GM21526 (cell line): ENCODE results near the gene PRR11.
"Not testable (repeated sequence)": the region's sequence is repeated elsewhere in the genome, so short reads cannot be mapped to it uniquely, and the experiment has no call there.

Source experiments
- ATAC-seq: cut with Tn5 transposase; IDR thresholded peaks from one replicate; pipeline ENCODE4 v1.9.1; 2021; ENCODE audit warnings: moderate library complexity; ENCODE audit not compliant: unreplicated experiment, low FRiP score

Gene PRR11

DNA sequence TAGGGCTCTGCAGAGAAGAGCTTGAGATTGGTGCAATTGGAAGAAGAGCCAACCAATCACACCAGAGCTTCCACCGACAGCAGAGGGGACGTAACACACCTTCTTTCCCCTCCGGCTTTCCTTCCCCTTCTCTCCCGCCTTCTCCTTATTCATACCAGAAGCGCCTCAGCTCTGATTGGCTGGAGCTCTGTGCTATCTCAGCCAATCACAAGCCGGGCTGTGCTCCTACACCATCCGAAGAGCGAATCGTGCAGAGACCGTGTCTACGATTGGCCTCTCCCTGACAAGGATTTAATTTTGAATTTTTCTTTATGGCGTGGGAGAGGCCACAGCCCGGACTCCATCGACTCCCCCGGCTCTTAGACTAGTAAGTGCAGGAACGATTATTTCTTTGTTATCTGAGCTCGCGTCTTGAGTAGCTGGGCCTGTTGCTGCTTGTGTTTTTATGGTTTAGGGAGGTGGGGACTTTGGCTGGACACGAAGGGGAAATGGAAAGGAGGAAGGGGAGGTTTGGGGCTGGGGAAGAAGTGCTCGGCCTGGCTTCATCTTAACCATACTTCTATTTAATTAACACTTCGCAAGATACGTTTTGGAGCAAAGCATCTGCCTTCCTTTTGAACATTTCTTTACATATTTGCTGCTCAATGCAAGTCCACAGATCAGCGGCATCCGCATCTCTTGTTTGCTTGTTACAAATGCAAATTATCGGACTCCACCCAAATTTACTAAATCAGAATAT is at the start of gene PRR11:
TSS of gene PRR11 (plus strand) at position 308 of the 739 bp plus-strand sequence. CDS start 14,007 bp downstream, outside the sequence.
- peak; percentile 78 for ATAC-seq

DNA sequence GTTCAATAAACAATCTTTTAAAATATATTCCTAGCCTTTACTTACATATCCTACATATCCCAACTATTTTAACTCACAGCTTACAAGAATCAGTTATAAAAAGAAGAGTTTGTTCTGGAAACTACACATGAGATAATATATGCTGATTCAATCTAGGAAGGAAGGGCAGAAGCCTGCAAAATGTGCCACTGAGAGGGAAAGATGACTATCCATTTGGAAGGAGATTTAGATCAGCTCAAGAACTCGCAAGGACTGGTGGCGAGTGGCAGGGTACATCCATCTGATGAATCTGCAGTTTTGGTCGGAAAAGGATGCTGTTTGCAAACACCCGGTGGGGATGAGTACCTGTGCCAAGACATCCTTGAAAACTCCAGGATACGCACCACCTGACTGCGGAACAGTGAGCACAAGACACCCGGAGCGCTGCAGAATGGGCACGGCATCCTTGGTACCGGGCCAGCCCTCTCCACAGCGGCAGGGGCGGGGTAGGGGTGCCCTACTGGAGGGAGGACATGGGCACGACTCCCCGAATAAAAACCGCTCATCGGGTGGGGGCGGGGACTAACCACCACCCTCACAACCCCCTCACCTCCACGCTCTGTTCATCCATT is 49.6 kb upstream of the PRR11 start:
- ATAC-seq = peak; percentile 23

DNA sequence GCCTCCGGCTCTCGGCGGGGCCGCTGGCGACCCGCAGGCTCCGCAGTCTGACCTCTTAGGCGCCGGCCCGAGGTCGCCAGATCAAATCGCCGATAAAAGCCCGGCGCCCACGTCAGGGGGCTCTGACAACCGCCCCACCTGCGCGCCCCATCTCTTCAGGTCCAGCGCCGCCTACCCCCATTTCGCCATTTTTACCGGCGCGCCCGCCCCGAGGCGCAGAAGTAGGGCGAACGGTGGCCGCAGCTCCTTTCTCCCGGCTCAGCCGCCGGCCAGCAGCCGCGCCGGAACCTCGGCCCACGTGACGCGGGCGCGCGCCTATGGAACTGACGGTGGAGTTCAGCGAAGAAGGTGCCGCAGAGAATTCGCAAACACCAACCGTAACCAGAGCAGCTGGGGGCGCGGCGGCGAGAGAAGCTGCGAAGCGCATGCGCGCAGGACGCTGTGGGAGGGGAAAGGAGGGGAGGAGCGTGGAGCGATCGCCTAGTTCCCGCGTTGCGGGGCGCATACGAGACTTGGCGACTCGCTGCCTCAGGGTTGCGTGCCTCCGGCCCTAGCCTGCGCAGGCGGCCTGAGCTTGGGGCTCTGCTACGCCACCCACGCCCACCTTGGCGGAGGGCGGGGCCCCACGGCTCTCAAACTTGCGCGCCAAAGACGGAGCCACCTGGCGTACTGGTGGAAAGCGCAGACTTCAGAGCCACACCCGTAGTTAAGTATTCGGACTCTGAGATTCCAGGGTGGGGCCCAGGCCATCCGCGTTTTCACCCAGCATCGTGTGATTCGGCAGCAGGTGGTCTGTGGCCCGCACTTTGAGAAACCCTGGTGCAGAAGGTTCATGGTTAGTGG is 48.9 kb upstream of the PRR11 start, which contains the start of gene TRIM37:
TSS of gene TRIM37 (minus strand) at position 418 of the 843 bp plus-strand sequence. CDS start 419 bp downstream, outside the sequence.
- ATAC-seq = peak; percentile 88

DNA sequence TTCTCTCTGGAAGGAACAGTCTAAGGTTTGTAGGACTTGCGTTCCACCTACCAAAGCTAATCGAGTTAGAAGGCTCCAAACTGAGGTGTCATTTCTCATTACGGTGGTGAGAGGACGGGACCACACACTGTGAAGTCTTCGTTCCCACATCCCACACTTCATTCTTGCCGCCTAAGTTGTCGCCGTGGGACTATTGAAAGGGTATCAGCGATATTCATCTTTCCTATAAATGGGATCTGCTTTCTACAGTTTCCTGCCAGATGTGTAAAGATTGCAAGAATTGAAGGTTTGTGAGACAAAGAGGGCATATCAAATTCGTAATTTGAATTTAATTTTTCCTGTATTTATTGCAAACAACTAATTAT is 48.3 kb upstream of the PRR11 start:
- ATAC-seq = no peak

DNA sequence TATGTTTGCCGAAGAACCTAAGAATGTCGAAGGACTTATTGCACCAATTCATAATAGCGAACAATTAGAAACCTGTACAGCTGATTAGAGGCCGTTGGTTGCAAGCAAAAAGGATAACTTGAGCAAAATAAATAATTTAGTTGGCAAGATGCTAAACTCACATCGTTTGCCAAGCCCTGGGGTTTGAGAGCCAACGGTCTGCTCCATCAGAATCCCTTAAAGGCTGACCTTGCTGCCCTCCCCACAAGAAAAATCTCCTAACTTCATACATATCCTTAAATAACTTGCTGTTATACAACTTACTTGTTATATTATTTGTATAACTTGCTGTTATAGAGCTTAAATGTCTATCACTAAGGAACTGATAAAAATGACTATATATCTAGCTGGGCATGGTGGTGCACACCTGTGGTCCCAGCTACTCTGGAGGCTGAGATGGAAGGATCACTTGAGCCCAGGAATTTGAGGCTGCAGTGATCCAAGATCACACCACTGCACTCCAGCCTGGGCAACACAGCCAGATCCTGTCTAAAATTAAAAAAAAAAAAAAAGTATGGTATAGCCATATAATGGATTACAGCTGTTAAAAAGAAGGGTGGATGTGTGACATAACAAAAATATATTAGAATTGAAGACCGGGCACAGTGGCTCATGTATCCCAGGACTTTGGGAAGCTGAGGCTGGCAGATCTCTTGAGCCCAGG is 47.0 kb upstream of the PRR11 start:
- no peak for ATAC-seq

DNA sequence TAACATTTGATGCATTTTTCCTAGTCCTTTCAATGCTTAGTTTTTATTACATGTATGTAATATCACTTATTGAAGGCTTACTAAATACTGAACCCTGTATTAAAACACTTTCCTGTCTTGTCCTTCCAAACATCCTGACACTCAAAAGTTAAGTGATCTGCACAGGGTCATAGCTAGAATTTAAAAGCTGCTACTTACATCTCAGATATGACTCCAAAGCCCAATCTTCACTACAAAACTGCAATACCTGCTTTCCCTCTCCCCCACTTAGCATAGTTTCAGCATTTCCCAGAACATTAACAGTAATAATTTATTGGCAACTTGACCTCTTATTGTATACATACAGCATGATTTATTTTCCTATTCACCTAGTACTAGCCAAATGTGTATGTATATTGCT is 44.6 kb upstream of the PRR11 start:
- ATAC-seq = no peak

DNA sequence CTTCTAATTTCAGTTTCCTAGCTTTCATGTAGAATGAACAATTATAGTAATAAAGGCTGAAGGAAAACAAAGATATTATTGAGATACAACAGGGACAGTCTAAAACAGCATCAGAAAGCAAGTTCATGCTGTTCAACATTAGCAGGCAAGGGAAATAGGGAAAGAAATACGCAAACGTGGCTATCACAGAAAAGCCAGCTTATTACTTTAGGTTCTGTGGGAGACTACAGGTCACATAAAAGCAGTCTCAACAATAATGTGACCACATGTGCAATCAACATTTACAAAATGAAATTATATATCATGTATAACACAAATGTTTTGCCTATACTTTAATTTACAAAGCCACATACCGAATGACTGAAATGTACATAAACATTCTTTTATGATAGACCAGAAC is 44.0 kb upstream of the PRR11 start:
- ATAC-seq = no peak

DNA sequence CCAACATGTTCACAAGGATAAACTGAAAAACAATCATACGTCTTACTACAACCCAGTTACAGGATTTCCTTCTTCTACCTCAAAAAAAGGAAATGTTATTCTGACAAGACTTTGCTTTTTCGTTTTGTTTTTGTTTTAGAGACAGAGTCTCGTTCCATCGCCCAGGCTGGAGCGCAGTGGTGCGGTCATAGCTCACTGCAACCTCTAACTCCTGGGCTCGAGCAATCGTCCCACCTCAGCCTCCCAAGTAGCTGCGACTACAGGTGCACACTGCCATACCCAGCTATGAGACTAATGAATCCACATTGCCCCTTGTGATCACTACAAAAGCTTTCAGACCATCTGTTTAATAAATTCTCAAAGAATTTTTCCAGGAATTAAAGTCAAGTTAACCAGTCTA is 40.1 kb upstream of the PRR11 start:
- no peak for ATAC-seq

DNA sequence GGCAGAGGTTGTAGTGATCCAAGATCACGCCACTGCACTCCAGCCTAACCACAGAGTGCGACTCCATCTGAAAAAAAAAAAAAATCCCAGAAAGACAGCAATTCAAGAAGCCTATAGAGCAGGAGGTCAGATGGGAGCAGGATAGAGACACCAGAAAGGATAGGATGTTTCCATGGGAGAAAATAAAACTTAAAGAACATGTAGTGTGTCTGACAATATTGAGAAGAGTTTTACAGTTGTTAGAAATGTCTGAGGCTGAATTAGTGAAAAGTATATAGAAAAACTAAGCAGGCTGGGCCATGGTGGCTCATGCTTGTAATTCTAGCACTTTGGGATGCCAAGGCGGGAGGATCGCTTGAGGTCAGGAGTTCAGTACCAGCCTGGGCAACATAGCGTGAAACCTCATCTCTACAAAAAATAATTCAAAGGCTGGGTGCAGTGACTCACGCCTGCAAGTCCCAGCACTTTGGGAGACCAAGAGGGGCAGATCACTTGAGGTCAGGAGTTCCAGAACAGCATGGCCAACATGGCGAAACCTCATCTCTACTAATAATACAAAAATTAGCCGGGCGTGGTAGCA is 33.6 kb upstream of the PRR11 start:
- no peak for ATAC-seq

DNA sequence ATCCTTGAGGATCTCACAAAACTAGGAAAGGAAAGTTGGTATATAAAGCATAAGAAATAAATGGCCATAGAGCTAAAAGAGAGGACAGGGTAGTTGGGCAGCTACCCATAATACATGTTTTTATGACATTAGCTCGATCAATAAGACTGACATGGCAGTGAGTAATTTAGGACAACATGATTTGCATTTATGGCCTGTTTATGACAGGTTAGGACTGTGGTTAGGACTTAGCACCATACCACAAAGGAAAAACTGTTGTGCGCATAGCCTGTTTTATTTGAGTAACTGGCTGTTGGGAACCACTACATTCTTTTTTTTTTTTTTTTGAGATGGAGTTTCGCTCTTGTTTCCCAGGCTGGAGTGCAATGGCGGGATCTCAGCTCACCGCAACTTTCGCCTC is 30.9 kb upstream of the PRR11 start:
- no peak for ATAC-seq

DNA sequence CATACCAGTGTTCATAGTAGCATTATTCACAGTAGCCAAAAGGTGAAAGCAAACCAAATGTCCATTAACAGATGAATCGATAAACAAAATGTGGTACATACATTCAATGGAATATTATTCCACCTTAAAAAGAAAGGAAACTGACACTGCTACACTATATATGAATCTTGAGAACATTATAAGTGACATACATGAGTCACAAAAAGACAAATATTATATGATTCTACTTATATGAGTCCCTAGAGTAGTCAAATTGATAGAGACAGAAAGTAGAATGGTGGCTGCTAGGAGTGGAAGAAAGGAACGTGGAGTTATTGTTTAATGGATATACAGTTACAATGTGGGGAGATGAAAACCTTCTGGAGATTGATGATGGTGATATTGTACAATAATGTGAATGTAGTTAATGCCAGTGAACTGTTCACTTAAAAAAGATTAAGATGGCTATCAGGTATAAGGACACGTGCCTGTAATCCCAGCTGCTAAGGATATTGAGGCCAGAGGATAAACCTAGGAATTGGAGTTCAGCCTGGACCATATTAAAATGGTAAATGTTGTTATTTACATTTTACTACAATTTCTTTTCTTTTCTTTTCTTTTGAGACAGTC is 28.6 kb upstream of the PRR11 start:
- ATAC-seq = no peak

DNA sequence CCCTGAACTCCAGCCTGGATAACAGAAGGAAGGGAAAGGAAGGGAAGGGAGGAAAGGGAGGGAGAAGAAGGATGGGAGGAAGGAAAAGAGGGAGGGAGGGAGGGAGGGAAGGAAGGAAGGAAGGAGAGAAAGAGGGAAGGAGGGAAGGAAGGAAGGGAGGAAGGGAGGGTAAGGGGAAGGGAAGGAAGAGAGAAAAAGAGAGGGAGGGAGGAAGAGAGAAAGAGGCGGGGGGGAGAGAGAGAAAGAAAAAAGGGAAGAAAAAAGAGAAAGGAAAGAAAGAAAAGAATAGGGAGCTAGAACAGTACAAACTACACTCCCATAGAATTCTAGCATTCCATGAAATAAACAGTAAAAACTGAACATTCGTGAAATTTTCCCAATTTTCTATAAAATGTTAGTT is 25.7 kb upstream of the PRR11 start:
- no peak for ATAC-seq

DNA sequence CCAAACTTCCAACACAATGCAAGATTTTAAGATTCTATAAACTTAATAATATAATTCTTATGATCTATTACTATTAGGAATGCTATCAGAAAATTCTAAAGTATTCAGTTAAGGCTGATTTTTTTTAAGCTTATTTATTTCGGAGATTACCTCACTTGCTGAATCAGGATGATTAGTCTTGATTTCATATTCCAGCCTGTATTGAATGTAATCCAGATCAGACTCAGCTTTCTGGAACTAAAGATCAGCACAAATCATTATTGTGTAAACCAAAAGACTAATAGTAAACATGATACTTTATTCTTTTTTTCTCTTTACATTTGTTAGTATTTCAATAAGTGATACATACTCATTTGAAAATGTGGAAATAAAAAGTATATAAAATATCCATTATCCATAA is 24.4 kb upstream of the PRR11 start:
- ATAC-seq = no peak

DNA sequence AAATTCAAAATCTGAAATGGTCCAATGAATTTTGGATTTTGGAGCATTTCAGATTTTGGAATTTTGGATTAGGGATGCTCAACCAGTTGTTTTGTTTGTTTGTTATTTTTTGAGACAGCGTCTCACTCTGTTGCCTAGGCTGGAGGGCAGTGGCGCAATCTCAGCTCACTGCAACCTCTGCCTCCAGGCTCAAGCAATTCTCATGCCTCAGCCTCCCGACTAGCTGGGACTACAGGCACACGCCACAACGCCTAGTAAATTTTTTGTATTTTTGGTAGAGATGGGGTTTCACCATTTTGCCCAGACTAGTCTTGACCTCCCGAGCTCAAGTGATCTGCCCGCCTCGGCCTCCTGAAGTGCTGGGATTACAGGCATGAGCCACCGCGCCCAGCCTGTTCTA is 17.2 kb upstream of the PRR11 start:
- ATAC-seq = not testable (repeated sequence)

DNA sequence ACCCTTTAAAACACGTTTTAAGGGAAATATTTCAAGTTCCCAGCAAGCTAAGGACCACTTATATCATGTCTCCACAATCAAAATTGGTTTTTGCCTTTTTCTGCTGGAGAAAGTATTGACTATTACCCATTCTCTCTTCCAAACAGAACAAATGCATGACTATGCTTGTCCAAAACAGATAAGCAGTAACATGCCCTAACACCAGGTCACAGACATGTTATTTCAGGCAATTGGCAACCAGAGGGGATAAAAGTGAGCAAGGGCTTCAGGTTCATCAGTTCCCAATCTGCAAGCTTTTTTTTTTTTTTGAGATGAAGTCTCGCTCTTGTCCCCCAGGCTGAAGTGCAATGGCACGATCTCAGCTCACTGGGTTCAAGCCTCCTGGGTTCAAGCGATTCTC is 15.6 kb upstream of the PRR11 start:
- ATAC-seq = no peak

DNA sequence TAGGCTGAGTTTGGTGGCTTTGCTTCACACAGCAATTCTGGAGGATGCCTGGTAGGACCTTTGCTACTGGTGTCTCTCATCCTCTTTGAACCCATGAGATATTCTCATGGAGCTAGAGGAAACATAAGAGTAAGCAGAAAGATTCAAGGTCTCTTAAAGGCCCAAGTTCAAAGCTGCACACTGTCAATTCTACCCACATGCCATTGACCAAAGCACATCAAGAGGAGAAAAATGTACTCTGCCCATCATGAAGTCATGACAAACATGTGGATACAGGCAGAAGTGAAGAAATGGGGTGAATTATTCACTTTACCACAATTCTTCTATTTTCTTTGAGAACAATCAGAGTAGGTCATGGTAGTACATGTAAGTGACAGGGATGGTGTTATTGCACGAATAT is 13.7 kb upstream of the PRR11 start:
- no peak for ATAC-seq

DNA sequence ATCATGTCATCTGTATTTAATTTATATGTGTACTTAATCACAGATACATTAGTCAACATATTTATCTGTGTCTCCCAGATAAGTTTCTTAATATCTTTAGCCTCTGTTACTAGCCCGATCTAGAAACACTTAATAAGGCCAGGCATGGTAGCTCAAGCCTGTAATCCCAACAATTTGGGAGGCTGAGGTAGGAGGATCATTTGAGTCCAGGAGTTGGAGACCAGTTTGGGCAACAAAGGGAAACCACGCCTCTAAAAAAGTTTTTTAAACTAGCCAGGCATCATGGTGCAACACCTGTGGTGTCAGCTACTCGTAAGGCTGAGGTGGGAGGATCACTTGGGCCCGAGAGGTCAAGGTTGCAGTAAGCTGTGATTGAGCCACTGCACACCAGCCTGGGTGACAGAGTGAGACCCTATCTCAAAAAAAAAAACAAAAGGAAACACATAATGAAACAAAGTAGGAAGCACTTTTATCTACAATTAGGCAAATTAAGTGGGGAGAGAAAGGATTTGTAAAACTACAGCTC is 9.9 kb upstream of the PRR11 start:
- ATAC-seq = no peak

DNA sequence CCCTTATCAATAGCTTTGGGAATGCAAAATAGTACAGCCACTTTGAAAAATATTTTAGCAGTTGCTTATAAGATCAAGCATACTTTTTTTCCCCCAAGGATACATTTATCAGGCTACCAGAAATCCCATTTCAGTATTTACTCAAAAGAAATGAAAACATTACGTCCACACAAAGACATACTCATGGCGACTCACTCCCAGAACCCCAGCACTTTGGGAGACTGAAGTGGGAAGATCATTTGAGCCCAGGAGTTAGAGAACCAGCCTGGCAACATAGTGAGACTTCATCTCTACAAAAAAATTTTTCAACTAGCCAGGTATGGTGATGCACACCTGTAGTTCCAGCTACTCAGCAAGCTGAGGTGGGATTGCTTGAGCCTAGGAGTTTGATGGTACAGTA is 6.5 kb upstream of the PRR11 start:
- ATAC-seq = no peak

DNA sequence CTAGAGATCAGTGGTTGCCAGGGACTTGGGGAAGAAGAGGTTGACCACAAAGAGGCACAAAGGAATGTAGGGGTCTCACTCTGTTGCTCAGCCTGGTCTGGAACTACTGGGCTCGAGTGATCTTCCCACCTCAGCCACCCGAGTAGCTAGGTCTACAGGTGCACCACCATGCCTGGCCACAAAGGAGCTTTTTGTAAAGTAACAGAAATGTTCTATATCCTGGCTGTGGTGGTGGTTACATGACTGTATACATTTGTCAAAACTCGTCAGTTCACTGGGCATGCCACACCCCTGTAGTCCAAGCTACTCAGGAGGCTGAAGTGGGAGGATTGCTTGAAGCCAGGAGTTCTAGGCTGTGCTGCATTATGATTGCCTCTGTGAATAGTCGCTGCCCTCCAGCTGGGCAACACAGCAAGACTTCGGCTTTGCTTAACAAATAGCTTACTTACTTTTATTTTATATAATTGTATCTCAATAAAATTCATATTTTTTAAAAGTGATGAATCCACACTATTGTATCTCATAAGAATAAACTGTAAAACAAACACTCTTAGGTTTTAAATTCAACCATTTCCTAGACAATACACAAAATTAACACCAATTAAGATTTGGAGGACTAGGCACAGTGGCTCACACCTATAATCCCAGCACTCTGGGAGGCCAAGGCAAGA is 5.6 kb upstream of the PRR11 start:
- no peak for ATAC-seq
